H9 (cell line): ENCODE data around the gene TXNDC11. TPM values are rescaled to one million over a fixed set of nuclear protein-coding genes. Genes with fewer than 3 reads are reported as not detected.

Experiments used
- DNase-seq: peaks from one replicate; pipeline ENCODE4 v3.0.0-alpha.2; 2017
- H2AFZ ChIP-seq: one replicate; pipeline ENCODE4 v1.6.1; 2013; ENCODE audit warnings: mild to moderate bottlenecking, low read length, control low read depth, moderate library complexity
- H2AK5ac ChIP-seq: 2 replicates; pipeline ENCODE4 v1.6.1; 2013; ENCODE audit warnings: low read length, control low read depth, mixed read lengths; ENCODE audit not compliant: insufficient read length
- H2BK120ac ChIP-seq: one replicate; pipeline ENCODE4 v1.6.1; 2013; ENCODE audit warnings: low read depth, mild to moderate bottlenecking, low read length, control low read depth, inconsistent platforms; ENCODE audit not compliant: poor library complexity, severe bottlenecking
- H2BK12ac ChIP-seq: 2 replicates; pipeline ENCODE4 v1.6.1; 2013; ENCODE audit warnings: low read length, control low read depth, mixed read lengths, low read depth; ENCODE audit not compliant: insufficient read length
- H2BK15ac ChIP-seq: 2 replicates; pipeline ENCODE4 v1.6.1; 2013; ENCODE audit warnings: low read depth, low read length, control low read depth
- H2BK20ac ChIP-seq: one replicate; pipeline ENCODE4 v1.6.1; 2013; ENCODE audit warnings: low read depth, mild to moderate bottlenecking, low read length, control low read depth, inconsistent platforms; ENCODE audit not compliant: poor library complexity, severe bottlenecking
- H2BK5ac ChIP-seq: 2 replicates; pipeline ENCODE4 v1.6.1; 2013; ENCODE audit warnings: low read length, control low read depth, mixed read lengths; ENCODE audit not compliant: insufficient read length
- H3K14ac ChIP-seq: 2 replicates; pipeline ENCODE4 v1.6.1; 2013; ENCODE audit warnings: low read length, control low read depth; ENCODE audit not compliant: insufficient read depth
- H3K18ac ChIP-seq: 2 replicates; pipeline ENCODE4 v1.6.1; 2013; ENCODE audit warnings: low read depth, mild to moderate bottlenecking, mixed read lengths, low read length, control low read depth; ENCODE audit not compliant: insufficient read length
- H3K23ac ChIP-seq: 2 replicates; pipeline ENCODE4 v1.6.1; 2013; ENCODE audit warnings: low read length, control low read depth, mixed read lengths, low read depth; ENCODE audit not compliant: insufficient read length
- H3K23me2 ChIP-seq: 2 replicates; pipeline ENCODE4 v1.6.1; 2013; ENCODE audit warnings: low read depth, mild to moderate bottlenecking, mixed read lengths, low read length, control low read depth; ENCODE audit not compliant: insufficient read length, poor library complexity, severe bottlenecking
- H3K27ac ChIP-seq: 2 replicates; pipeline ENCODE4 v1.5.1; 2013; ENCODE audit warnings: low read length, control low read depth, mixed read lengths, low read depth; ENCODE audit not compliant: insufficient read length
- H3K27me3 ChIP-seq: 2 replicates; pipeline ENCODE4 v1.6.1; 2013; ENCODE audit warnings: low read length, control low read depth, inconsistent platforms; ENCODE audit not compliant: insufficient read depth
- H3K4ac ChIP-seq: 2 replicates; pipeline ENCODE4 v1.6.1; 2013; ENCODE audit warnings: low read depth, mild to moderate bottlenecking, control low read depth, inconsistent platforms, low read length, moderate library complexity
- H3K4me1 ChIP-seq: 2 replicates; pipeline ENCODE4 v1.6.1; 2013; ENCODE audit warnings: low read length, control low read depth, inconsistent platforms; ENCODE audit not compliant: insufficient read depth
- H3K4me2 ChIP-seq: 2 replicates; pipeline ENCODE4 v1.6.1; 2013; ENCODE audit warnings: low read length, control low read depth, mixed read lengths; ENCODE audit not compliant: insufficient read length, insufficient read depth
- H3K56ac ChIP-seq: 2 replicates; pipeline ENCODE4 v1.6.1; 2013; ENCODE audit warnings: low read depth, mild to moderate bottlenecking, mixed read lengths, low read length, control low read depth; ENCODE audit not compliant: insufficient read length
- H3K79me1 ChIP-seq: 2 replicates; pipeline ENCODE4 v1.6.1; 2013; ENCODE audit warnings: low read depth, mild to moderate bottlenecking, moderate library complexity, low read length, control low read depth, inconsistent platforms; ENCODE audit not compliant: insufficient read depth, poor library complexity, severe bottlenecking
- H3K79me2 ChIP-seq: 2 replicates; pipeline ENCODE4 v1.6.1; 2013; ENCODE audit warnings: low read length, control low read depth, inconsistent platforms; ENCODE audit not compliant: insufficient read depth
- H3K9ac ChIP-seq: 2 replicates; pipeline ENCODE4 v1.6.1; 2013; ENCODE audit warnings: low read length, control low read depth, mixed read lengths; ENCODE audit not compliant: insufficient read length; ENCODE audit errors: extremely low read depth
- H3K9me3 ChIP-seq: one replicate; pipeline ENCODE4 v1.6.1; 2013; ENCODE audit warnings: low read depth, low read length, inconsistent platforms; ENCODE audit not compliant: control insufficient read depth
- H3T11ph ChIP-seq: one replicate; pipeline ENCODE4 v1.6.1; 2013; ENCODE audit warnings: mild to moderate bottlenecking, low read length, control low read depth, inconsistent platforms
- H4K20me1 ChIP-seq: one replicate; pipeline ENCODE4 v1.6.1; 2013; ENCODE audit not compliant: control insufficient read depth, insufficient read length, insufficient read depth
- H4K5ac ChIP-seq: 2 replicates; pipeline ENCODE4 v1.6.1; 2013; ENCODE audit warnings: low read depth, mild to moderate bottlenecking, mixed read lengths, low read length, control low read depth; ENCODE audit not compliant: insufficient read length
- H4K8ac ChIP-seq: replicated peaks from 2 replicates; pipeline ENCODE4 v1.6.1; 2013; ENCODE audit warnings: low read length, control low read depth, mixed read lengths, low read depth; ENCODE audit not compliant: insufficient read length
- H4K91ac ChIP-seq: 2 replicates; pipeline ENCODE4 v1.6.1; 2013; ENCODE audit warnings: low read depth, mild to moderate bottlenecking, moderate library complexity, mixed read lengths, low read length, control low read depth; ENCODE audit not compliant: insufficient read length
- H3K27ac Mint-ChIP-seq, 3 experiments: 2 replicates in 2 of 3; 3 replicates in 1 of 3; pipeline ENCODE4 v1.8.0; 2020 to 2021; ENCODE audit warnings: mixed read lengths in 3 of 3, mild to moderate bottlenecking in 1 of 3, moderate library complexity in 1 of 3
- H3K27me3 Mint-ChIP-seq: 2 replicates; pipeline ENCODE4 v1.8.0; 2021; ENCODE audit warnings: low read depth, mild to moderate bottlenecking, moderate library complexity, mixed read lengths
- H3K36me3 Mint-ChIP-seq, 3 experiments: 2 replicates in 2 of 3; 3 replicates in 1 of 3; pipeline ENCODE4 v1.8.0; 2020 to 2021; ENCODE audit warnings: low read depth in 3 of 3, mixed read lengths in 3 of 3; ENCODE audit not compliant: insufficient read depth in 1 of 3
- H3K4me1 Mint-ChIP-seq, 2 experiments: 2 replicates each; pipeline ENCODE4 v1.8.0; 2020; ENCODE audit warnings: mixed read lengths in 2 of 2
- H3K4me3 Mint-ChIP-seq, 2 experiments: 2 replicates in 1 of 2; 3 replicates in 1 of 2; pipeline ENCODE4 v1.8.0; 2020 to 2021; ENCODE audit warnings: mild to moderate bottlenecking in 2 of 2, mixed read lengths in 2 of 2, moderate library complexity in 1 of 2
- H3K9me3 Mint-ChIP-seq, 2 experiments: 2 replicates in 1 of 2; 3 replicates in 1 of 2; pipeline ENCODE4 v1.8.0; 2020; ENCODE audit warnings: mild to moderate bottlenecking in 2 of 2, mixed read lengths in 2 of 2, moderate library complexity in 1 of 2
- total RNA-seq: library from RNA; stranded (reverse); gene quantifications from 2 replicates; pipeline ENCODE4 v1.2.1, GENCODE V29; 2021
- TF ChIP-seq, protein P1 (sequence below): fragments of 200-600 bp; sonication (generic); conservative IDR thresholded peaks from 3 replicates; pipeline ENCODE4 v1.8.0; 2021; ENCODE audit warnings: antibody characterized with exemption, mild to moderate bottlenecking

Gene TXNDC11
- total RNA-seq, 1 experiment from 2014 or later = 12.2 TPM

DNA sequence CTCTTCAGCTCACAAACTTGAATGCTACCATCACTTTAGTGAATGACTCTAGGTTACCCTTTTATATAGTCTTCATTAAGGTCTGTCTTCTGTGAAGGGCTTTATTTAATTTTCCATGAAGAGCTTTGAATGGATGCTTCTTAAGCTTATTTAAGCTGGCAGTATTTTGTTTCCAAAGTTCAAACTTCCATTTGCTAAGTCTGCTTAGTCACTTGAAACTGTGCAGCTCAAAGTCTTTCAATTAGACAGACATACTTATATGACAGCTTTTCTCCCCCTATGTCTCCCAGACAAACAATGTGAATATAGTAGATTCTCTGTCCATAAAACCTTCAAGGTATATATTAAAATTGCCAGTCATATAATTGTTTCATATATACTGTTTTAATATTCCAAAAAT, 23.5 kb downstream of the TXNDC11 start:
- Histone ChIP-seq H3K4me2 (no peak overlapping the region), H3K79me2 (no peaks in the 10 kb centered on the region), H2BK12ac (no peak overlapping the region), H3K9ac (no peak overlapping the region), H2BK5ac (no peak overlapping the region), H3K14ac (no peak overlapping the region), H3K23ac (no peak overlapping the region), H2AFZ (no peak overlapping the region), H3K4me1 (no peaks in the 10 kb centered on the region), H3K27me3 (no peaks in the 10 kb centered on the region), H4K91ac (no peak overlapping the region), H2BK120ac (no peak overlapping the region), H4K20me1 (no peaks in the 10 kb centered on the region), H2AK5ac (no peak overlapping the region), H3T11ph (no peak overlapping the region), H2BK20ac (no peak overlapping the region), H2BK15ac (no peak overlapping the region), H3K56ac (no peak overlapping the region), H3K18ac (no peak overlapping the region), H3K23me2 (no peaks in the 10 kb centered on the region), H3K4ac (no peak overlapping the region), H4K8ac (no peak overlapping the region), H3K79me1 (no peaks in the 10 kb centered on the region), H3K9me3 (no peaks in the 10 kb centered on the region), H3K27ac (no peak overlapping the region), H4K5ac (no peak overlapping the region)
- Mint-ChIP-seq H3K27me3 (no peaks in the 10 kb centered on the region), H3K4me3 (no peak overlapping the region), H3K27ac (no peak overlapping the region), H3K36me3 (peaks cover 2 to 28% (median 16%) of the 10 kb centered on the region in 3 experiments; a peak in 5 of 7 replicates), H3K9me3 (no peaks in the 10 kb centered on the region), H3K4me1 (no peaks in the 10 kb centered on the region; a peak in 1 of 4 replicates)
- TF ChIP-seq, protein P1, sequence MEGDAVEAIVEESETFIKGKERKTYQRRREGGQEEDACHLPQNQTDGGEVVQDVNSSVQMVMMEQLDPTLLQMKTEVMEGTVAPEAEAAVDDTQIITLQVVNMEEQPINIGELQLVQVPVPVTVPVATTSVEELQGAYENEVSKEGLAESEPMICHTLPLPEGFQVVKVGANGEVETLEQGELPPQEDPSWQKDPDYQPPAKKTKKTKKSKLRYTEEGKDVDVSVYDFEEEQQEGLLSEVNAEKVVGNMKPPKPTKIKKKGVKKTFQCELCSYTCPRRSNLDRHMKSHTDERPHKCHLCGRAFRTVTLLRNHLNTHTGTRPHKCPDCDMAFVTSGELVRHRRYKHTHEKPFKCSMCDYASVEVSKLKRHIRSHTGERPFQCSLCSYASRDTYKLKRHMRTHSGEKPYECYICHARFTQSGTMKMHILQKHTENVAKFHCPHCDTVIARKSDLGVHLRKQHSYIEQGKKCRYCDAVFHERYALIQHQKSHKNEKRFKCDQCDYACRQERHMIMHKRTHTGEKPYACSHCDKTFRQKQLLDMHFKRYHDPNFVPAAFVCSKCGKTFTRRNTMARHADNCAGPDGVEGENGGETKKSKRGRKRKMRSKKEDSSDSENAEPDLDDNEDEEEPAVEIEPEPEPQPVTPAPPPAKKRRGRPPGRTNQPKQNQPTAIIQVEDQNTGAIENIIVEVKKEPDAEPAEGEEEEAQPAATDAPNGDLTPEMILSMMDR = no peak
- no peak for DNase-seq
